ENCODE measurements around the gene FNBP1L.
"Not testable (repeated sequence)": the region's sequence is repeated elsewhere in the genome, so short reads cannot be mapped to it uniquely, and the experiment has no call there.

FNBP1L gene

DNA sequence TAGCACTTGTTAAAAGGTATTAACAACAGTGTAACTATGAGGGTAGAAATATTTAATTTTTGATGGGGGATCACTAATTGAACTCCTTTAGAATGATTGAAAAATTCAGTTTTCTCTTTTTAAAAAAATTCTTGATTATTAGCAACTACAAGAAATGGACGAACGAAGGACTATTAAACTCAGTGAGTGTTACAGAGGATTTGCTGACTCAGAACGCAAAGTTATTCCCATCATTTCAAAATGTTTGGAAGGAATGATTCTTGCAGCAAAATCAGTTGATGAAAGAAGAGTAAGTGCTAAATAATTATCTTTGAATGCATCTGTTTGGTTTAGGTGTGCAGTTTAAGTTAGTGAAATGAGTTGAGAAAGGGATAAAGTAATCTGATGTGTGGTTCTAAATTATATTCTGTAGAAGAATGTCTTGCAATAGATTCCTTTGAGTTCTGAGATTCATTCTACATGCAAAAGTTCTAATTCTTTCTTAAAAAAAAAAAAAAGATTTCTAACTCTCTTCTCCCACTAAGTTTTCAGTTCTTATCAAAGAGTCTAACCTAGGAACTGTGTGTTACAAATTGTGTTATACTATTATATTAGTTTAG lies 85.0 kb downstream of the FNBP1L start:
- DNase-seq (ENCODE audit: low read depth) = no peak

DNA sequence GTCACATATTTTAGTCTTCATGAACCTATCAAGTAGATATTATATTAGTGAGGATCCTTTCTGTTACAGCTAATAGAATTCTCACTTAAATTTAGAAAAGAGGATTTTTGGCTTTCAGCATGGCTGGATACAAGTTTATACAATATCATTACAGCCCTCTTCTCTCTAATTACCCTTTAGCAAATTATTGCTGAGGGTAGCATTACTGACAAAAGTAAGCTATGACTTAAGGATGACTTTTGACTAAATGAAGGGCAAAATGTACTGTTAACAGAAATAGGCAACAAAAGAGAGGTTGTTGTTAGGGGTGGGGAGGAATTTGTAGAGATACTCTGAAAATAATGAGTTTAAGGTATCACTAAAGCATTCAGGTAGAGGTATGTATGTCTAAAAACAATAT lies 85.8 kb downstream of the FNBP1L start:
- no peak for DNase-seq (ENCODE audit: low read depth)

DNA sequence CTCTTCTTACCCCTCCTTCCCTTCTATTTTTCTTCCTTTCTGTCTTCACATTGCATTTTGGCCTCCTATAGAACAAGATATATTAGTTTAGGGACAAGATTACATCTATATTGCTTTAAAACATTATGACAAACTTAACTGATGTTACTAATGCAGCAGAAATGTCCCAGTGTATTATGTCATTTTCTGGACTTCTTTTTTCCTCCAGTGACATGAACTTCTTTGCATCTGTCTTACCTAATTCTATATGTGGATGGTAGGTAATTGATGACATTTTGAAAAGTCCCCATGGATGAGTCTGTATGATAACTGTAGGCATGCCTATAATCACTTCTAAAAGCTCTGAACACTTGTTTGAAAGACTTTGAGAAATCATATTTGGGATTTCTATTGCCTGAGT lies 89.5 kb downstream of the FNBP1L start:
- DNase-seq (ENCODE audit: low read depth) = no peak

DNA sequence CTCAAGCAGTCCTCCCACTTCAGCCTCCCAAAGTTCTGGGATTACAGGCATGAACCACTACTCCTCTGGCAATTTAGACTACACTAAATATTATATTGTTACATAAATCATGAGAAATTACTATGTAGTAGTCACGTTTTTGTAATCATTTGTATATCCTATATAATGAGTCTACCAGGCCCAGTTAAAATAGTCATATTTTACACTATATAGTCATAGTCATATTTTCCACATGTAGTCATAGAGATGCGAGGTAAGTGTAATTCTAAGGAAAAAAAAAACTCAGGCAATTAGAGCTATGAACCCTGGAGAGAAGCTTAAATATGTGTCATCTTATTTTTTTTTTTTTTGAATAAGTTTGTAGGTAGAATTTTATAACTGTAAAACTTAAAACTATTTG lies 90.0 kb downstream of the FNBP1L start:
- no peak for DNase-seq (ENCODE audit: low read depth)

- no peak for DNase-seq (ENCODE audit: low read depth)
Measured at GRCh38 chr1:93541045-93541444, 93.1 kb downstream of the FNBP1L start.

DNA sequence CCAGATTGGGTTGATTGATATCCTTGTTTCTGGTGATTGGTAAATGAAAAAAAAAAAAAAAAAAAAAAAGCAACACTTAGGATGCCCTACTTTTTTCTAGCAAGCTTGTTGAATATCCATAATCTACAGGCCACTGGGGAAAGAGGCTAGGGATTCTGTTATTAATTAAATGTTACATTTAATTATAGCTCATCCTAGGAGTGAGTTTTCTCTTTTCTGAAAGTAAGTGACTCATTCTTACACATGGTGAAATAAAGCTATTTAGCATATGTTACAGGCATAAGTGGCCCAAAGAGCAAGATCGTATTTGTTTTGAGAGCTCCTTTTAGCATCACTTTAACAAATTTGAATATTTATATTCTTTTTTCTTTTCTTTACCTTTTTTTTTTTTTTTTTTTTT lies 94.5 kb downstream of the FNBP1L start:
- no peak for DNase-seq (ENCODE audit: low read depth)

GRCh38 chr1:93546162-93546863 lies 98.4 kb downstream of the FNBP1L start:
- DNase-seq (ENCODE audit: low read depth) = no peak

- DNase-seq (ENCODE audit: low read depth) = no peak
Measured at GRCh38 chr1:93549131-93549530, 101.2 kb downstream of the FNBP1L start.

- no peak for DNase-seq (ENCODE audit: low read depth)
Measured at GRCh38 chr1:93549811-93550210, 101.9 kb downstream of the FNBP1L start.

GRCh38 chr1:93552741-93553455 lies 105.0 kb downstream of the FNBP1L start:
- no peak for DNase-seq (ENCODE audit: low read depth)

DNA sequence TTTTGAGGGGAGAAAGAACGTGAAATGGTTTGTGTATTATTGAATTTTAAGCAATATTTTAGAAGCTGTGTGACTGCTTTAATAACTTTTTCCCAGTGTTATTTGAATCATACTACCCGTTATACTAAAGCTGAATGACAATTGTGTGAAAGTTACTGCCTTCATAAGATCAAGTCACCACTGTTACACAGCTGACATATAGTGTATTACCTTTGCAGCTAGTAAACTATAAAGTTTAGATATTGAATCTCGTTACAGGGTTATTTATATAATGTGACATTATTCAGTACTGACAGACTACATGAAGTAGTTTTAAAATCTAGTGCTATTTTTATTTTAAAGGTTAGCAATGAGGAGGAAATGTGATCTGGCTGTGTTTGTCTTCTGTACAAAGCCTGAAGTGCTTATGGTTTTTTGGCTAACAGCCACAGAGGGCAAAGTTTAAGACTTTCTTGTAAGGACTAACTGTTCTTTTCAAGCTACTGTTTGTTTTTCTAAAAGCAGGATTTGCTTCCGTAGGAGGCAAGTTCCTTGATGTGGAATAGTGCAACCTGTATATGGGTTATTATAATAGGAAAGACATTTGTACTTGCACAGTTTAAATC lies 106.1 kb downstream of the FNBP1L start:
- not testable (repeated sequence) for DNase-seq (ENCODE audit: low read depth)

GRCh38 chr1:93554883-93555872 lies 107.3 kb downstream of the FNBP1L start:
- no peak for DNase-seq (ENCODE audit: low read depth)

GRCh38 chr1:93556291-93556690 lies 108.4 kb downstream of the FNBP1L start:
- no peak for DNase-seq (ENCODE audit: low read depth)

- DNase-seq (ENCODE audit: low read depth) = no peak
Measured at GRCh38 chr1:93559045-93559444, 111.1 kb downstream of the FNBP1L start.

DNA sequence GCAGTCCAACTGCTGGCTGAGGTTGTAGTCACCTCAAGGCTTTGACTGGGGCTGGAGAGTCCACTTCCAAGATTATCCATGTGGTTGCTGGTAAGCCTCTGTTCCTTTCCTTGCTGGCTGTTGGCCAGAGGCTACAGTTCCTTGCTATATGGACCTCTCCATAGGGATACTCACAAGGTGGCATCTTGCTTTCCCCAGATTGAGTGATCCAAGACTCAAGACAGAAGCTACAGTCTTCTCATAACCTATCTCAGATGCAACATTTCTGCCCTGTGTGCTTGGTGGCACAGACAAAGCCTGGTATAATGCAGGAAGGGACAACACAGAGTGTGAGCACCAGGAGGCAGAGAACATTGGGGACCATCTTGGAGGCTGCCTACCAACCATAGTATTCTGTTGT lies 111.8 kb downstream of the FNBP1L start:
- no peak for DNase-seq (ENCODE audit: low read depth)

DNA sequence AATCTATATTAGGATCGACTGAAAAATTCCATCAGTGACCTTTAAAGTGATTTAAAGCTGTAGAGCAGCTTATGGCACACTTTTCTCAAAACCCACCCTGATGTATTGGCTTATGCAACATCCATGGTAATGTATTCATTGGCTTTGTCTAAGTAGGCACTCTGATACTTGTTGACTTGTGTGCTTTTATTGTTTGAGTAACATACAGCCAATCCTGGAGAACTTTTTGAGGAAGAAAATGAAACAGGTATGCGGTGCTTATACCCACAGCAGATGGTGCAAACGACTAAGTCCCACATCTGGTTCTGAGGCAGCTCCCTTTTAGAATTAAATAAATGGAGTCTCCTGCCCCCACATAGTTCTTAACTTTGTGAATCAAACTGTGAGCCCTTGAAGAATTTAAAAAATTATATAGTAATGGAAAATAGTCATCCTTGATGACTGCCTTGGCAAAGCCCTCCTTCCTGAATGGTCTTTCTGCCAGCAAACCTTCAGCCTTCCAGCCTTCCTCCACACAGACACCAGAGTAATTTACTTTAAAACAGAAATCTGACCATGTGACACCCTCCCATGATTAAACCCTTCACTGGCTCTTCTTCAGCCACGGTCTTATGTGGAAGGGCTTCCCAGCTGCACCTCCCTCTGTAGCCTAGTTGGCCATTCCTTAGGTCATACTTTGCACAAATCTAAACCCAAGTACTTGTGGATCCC lies 117.7 kb downstream of the FNBP1L start:
- no peak for DNase-seq (ENCODE audit: low read depth)

GRCh38 chr1:93566227-93566626 lies 118.3 kb downstream of the FNBP1L start:
- DNase-seq (ENCODE audit: low read depth) = no peak

DNA sequence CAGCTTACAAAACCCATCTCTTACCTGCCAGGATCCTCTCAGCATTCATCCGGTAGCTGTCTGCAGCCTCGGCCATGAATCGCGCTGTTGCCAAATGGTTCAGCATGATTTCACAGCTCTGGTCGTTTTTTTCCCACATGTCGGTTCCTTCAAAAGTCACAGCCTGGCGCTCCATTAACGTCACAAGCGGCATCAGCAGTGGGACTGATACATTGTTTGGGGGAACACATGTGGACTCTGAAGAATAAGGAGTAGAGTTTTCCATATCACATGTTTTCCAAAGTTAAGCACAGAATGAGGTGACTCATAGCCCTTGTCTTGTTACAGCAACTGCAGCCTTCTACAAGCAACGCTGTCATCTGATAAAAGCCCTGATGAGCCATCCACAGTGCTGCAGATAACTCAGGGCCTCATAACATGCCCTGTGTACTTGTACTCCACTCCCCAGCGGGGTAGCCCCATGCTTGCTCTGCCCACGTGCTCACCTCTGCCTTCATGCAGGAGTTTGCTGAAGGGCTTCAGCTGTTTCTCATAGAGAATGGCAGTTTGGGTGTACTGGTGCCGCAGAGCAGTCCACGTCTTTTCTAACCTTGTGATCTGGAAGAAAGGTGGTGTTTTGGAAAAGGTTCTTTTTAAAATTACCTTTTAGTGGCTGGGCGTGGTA lies 119.5 kb downstream of the FNBP1L start:
- DNase-seq (ENCODE audit: low read depth) = no peak

GRCh38 chr1:93569489-93569888 lies 121.6 kb downstream of the FNBP1L start:
- DNase-seq (ENCODE audit: low read depth) = no peak

GRCh38 chr1:93571623-93572310 lies 123.8 kb downstream of the FNBP1L start:
- DNase-seq (ENCODE audit: low read depth) = no peak
